ENCODE results near the gene NDUFAF8. TPM values are rescaled to one million over a fixed set of nuclear protein-coding genes. Genes with fewer than 3 reads are reported as not detected.

Gene NDUFAF8
- total RNA-seq, 4 donors from 2014 or later = 17.8 to 39.4 (median 25.9) TPM

- no peak for DNase-seq (ENCODE audit: low spot score in 2 of 2)
- WGBS = 95% methylated on average over 19 of the region's 19 CpGs
- TF ChIP-seq EP300 (IDR thresholded peaks at IDR 0.05) (no peak), POLR2AphosphoS5 (IDR thresholded peaks at IDR 0.05) (no peak), POLR2A (IDR thresholded peaks at IDR 0.05) (no peak)
- H3K4me3 ChIP-seq = no peak overlapping the region
- peaks cover 19% of the 10 kb centered on the region for H3K4me1 ChIP-seq
- H3K9me3 ChIP-seq = no peaks in the 10 kb centered on the region
- H3K36me3 ChIP-seq = peaks cover 49% of the 10 kb centered on the region
- H3K27ac ChIP-seq = no peak overlapping the region
- H3K27me3 ChIP-seq = no peaks in the 10 kb centered on the region
Measured at GRCh38 chr17:81257533-81257932, 18.4 kb downstream of the NDUFAF8 start.

- no peak overlapping the region for H3K4me3 ChIP-seq
- no peaks in the 10 kb centered on the region for H3K9me3 ChIP-seq
- no peaks in the 10 kb centered on the region for H3K27me3 ChIP-seq
- TF ChIP-seq POLR2A (IDR thresholded peaks at IDR 0.05) (no peak), CTCF (IDR thresholded peaks at IDR 0.05) (no peak), EP300 (IDR thresholded peaks at IDR 0.05) (no peak), POLR2AphosphoS5 (IDR thresholded peaks at IDR 0.05) (no peak)
- peaks cover 55% of the 10 kb centered on the region for H3K36me3 ChIP-seq
- H3K4me1 ChIP-seq = peaks cover 19% of the 10 kb centered on the region
- no peak overlapping the region for H3K27ac ChIP-seq
- DNase-seq (ENCODE audit: low spot score in 2 of 2) = no peak
- WGBS = 94% methylated on average over 18 of the region's 20 CpGs
Measured at GRCh38 chr17:81258292-81258691, 19.2 kb downstream of the NDUFAF8 start.

GRCh38 chr17:81259058-81259605 is 20.0 kb downstream of the NDUFAF8 start:
- Histone ChIP-seq H3K4me3 (no peak overlapping the region), H3K27me3 (no peaks in the 10 kb centered on the region), H3K36me3 (peaks cover 64% of the 10 kb centered on the region), H3K4me1 (peaks cover 19% of the 10 kb centered on the region), H3K9me3 (no peaks in the 10 kb centered on the region), H3K27ac (no peak overlapping the region)
- 100% methylated on average over 1 of the region's 23 CpGs for WGBS
- DNase-seq (ENCODE audit: low spot score in 2 of 2) = no peak
- TF ChIP-seq POLR2A (IDR thresholded peaks at IDR 0.05) (no peak), EP300 (IDR thresholded peaks at IDR 0.05) (no peak), POLR2AphosphoS5 (IDR thresholded peaks at IDR 0.05) (no peak), CTCF (IDR thresholded peaks at IDR 0.05) (no peak)

GRCh38 chr17:81260171-81260570 is 21.1 kb downstream of the NDUFAF8 start:
- Histone ChIP-seq H3K36me3 (peaks cover 74% of the 10 kb centered on the region), H3K4me3 (no peak overlapping the region), H3K27me3 (no peaks in the 10 kb centered on the region), H3K9me3 (no peaks in the 10 kb centered on the region), H3K4me1 (peaks cover 11% of the 10 kb centered on the region), H3K27ac (no peak overlapping the region)
- WGBS = 95% methylated on average over 14 of the region's 17 CpGs
- no peak for TF ChIP-seq EP300 (IDR thresholded peaks at IDR 0.05)
- TF ChIP-seq POLR2A (IDR thresholded peaks at IDR 0.05) = no peak
- no peak for TF ChIP-seq POLR2AphosphoS5 (IDR thresholded peaks at IDR 0.05)
- TF ChIP-seq CTCF (IDR thresholded peaks at IDR 0.05) = no peak
- DNase-seq (ENCODE audit: low spot score in 2 of 2) = no peak

- WGBS = 80% methylated on average over 2 of the region's 19 CpGs
- Histone ChIP-seq H3K4me1 (peaks cover 7% of the 10 kb centered on the region), H3K27me3 (no peaks in the 10 kb centered on the region), H3K27ac (no peak overlapping the region), H3K9me3 (no peaks in the 10 kb centered on the region), H3K4me3 (no peak overlapping the region), H3K36me3 (peaks cover 79% of the 10 kb centered on the region)
- DNase-seq (ENCODE audit: low spot score in 2 of 2) = no peak
- no peak for TF ChIP-seq POLR2A (IDR thresholded peaks at IDR 0.05)
- TF ChIP-seq POLR2AphosphoS5 (IDR thresholded peaks at IDR 0.05) = no peak
- no peak for TF ChIP-seq EP300 (IDR thresholded peaks at IDR 0.05)
- TF ChIP-seq CTCF (IDR thresholded peaks at IDR 0.05) = no peak
Measured at GRCh38 chr17:81260641-81261040, 21.5 kb downstream of the NDUFAF8 start.

GRCh38 chr17:81261096-81261495 is 22.0 kb downstream of the NDUFAF8 start:
- Histone ChIP-seq H3K36me3 (peaks cover 83% of the 10 kb centered on the region), H3K4me3 (no peak overlapping the region), H3K27me3 (no peaks in the 10 kb centered on the region), H3K9me3 (no peaks in the 10 kb centered on the region), H3K27ac (no peak overlapping the region), H3K4me1 (peaks cover 2% of the 10 kb centered on the region)
- TF ChIP-seq POLR2AphosphoS5 (IDR thresholded peaks at IDR 0.05) (no peak), EP300 (IDR thresholded peaks at IDR 0.05) (no peak), POLR2A (IDR thresholded peaks at IDR 0.05) (no peak), CTCF (IDR thresholded peaks at IDR 0.05) (no peak)
- no peak for DNase-seq (ENCODE audit: low spot score in 2 of 2)
- 95% methylated on average over 18 of the region's 18 CpGs for WGBS
